ENCODE measurements around the gene STRN3. TPM values are rescaled to one million over a fixed set of nuclear protein-coding genes. Genes with fewer than 3 reads are reported as not detected.

The STRN3 gene
- total and polyA plus RNA-seq, 2 of the 8 experiments (the other 6 are each of a cell fraction or from before 2014, with no cell fraction given), result 8.7 to 38.1 TPM

- TF ChIP-seq NANOG (IDR thresholded peaks at IDR 0.05; ENCODE audit: insufficient read depth, low read depth, low read length, poor library complexity, severe bottlenecking) (no peak), FOSL1 (IDR thresholded peaks at IDR 0.05; ENCODE audit: insufficient read depth, low read depth, low read length) (no peak), SIRT6 (IDR thresholded peaks at IDR 0.05; ENCODE audit: low read length) (no peak), TCF12 (IDR thresholded peaks at IDR 0.05; ENCODE audit: low read depth, low read length) (no peak), CHD1 (IDR thresholded peaks at IDR 0.05; ENCODE audit: low read depth, low read length) (no peak)
Measured at GRCh38 chr14:30907659-30908057, 118.5 kb downstream of the STRN3 start (continued).

All from H1 (cell line).